PC-3 (cell line): ENCODE measurements around the gene DLGAP1.

Experiments used
- CTCF ChIP-seq: fragments of 300-600 bp; sonication (generic); conservative IDR thresholded peaks from 2 replicates; pipeline ENCODE4 v1.5.1; 2017; ENCODE audit warnings: antibody characterized with exemption, low read depth, mild to moderate bottlenecking, low read length
- EZH2 ChIP-seq: fragments of 300-600 bp; sonication (generic); IDR thresholded peaks from one replicate; pipeline ENCODE4 v1.6.1; 2017; ENCODE audit warnings: antibody characterized with exemption, mild to moderate bottlenecking, low read length; ENCODE audit not compliant: unreplicated experiment
- EZH2phosphoT487 ChIP-seq: fragments of 300-600 bp; sonication (generic); IDR thresholded peaks from 2 replicates; pipeline ENCODE4 v1.6.1; 2018; ENCODE audit warnings: mild to moderate bottlenecking, antibody characterized with exemption, low read length, borderline replicate concordance

DNA sequence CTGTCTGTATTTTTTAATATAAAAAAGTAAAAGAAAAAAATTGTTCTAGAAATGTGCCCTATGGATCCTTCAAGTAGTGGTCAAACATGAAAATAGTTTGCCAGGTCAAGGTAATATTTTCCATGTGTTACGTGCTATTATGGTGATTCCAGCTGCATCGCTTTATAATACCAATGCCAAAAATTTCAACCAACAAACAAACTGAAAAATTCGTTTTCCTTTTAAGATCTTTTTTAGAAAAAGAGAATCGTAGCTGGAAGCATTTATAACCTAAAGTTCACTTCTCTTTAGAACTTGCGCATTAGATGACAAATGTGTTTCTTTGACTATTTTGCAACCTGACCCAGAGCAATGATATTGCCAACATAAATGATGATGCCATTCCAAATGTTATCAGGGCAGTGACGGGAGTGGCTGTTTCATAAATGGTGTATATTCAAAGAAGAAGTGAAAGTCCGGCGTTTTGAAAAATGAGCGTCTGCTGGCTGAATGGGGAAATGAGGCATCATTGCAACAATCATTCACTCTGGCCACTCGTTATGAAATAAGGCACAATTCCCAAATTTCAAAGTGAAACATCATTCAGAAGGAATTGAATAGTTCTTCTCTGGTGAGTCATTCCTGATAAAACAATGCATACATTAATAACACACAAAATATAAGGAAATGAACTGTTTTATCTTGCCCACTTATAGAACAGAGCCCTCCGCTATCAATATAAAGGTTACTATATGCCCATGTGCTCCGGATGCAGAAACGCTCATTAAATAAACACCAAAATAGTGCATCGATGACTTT lies 707.7 kb downstream of the DLGAP1 start:
- TF ChIP-seq CTCF (no peak), EZH2 (no peak), EZH2phosphoT487 (no peak)
